IPS-18a (cell line): ENCODE measurements around the gene CAMSAP1.

ENCODE experiments used
- H3K27ac ChIP-seq: one replicate; pipeline ENCODE4 v1.5.1; 2013; ENCODE audit warnings: low read length
- H3K27me3 ChIP-seq: one replicate; pipeline ENCODE4 v1.6.1; 2013; ENCODE audit warnings: mild to moderate bottlenecking, low read length; ENCODE audit not compliant: control insufficient read depth, insufficient read depth
- H3K36me3 ChIP-seq: one replicate; pipeline ENCODE4 v1.6.1; 2013; ENCODE audit warnings: low read depth, low read length; ENCODE audit not compliant: control insufficient read depth
- H3K4me1 ChIP-seq: one replicate; pipeline ENCODE4 v1.6.1; 2013; ENCODE audit warnings: low read depth, low read length; ENCODE audit not compliant: control insufficient read depth
- H3K4me3 ChIP-seq: one replicate; pipeline ENCODE4 v1.5.1; 2013; ENCODE audit warnings: low read length
- H3K9ac ChIP-seq: one replicate; pipeline ENCODE4 v1.6.1; 2013; ENCODE audit warnings: mild to moderate bottlenecking, low read length, moderate library complexity
- H3K9me3 ChIP-seq: one replicate; pipeline ENCODE4 v1.6.1; 2013; ENCODE audit warnings: low read depth, low read length; ENCODE audit not compliant: control insufficient read depth

CAMSAP1 gene

DNA sequence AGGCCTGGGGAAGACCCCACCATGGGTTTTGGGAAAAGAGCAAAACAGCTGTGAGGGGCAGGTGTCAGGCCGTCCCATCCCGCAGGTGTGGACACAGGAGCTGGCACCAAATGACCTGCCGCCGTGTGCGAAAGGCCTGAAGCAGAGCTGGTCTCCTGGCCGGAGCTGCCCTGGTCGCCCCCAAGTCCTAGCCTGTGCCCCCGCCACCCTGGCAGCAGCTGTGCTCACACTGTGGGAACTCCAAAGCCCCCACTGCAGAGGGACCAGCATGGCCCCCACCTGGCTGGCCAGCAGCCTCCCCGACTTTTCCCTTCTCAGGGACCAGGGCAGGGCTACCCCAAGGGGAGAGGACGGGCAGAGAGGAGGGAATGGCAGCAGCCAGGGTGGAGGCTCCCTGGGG lies 117.0 kb downstream of the CAMSAP1 start:
- H3K36me3 ChIP-seq: no peaks in the 10 kb centered on the region
- H3K4me3 ChIP-seq: no peak overlapping the region
- no peaks in the 10 kb centered on the region for H3K27me3 ChIP-seq

DNA sequence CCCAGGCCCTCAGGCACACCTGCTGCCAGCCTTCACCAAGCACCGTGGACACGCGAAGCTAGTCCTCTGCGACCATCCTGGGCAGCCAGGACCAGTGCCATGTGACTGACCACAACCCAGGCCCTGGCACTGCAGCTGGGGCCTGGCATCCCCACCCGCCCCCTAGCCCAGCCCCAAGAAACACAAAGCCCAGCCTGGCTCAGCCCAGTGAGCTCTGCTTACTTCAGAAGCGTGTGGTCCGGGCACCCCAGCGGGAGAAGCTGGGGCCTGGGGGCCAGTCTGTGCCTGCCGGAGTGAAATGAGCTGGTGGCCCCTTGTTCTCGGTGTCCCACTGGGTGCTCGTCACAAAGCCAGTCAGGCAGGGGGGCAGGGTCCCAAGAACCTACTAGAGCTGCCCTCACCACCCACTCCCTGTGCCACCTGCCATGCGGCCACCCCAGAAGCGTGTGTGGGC lies 117.5 kb downstream of the CAMSAP1 start:
- H3K4me3 ChIP-seq: no peak overlapping the region

More for the DNA sequence above, 117.0 kb downstream of the CAMSAP1 start:
- Histone ChIP-seq H3K9ac (no peak overlapping the region), H3K9me3 (no peaks in the 10 kb centered on the region), H3K27ac (no peak overlapping the region), H3K4me1 (no peaks in the 10 kb centered on the region)

DNA sequence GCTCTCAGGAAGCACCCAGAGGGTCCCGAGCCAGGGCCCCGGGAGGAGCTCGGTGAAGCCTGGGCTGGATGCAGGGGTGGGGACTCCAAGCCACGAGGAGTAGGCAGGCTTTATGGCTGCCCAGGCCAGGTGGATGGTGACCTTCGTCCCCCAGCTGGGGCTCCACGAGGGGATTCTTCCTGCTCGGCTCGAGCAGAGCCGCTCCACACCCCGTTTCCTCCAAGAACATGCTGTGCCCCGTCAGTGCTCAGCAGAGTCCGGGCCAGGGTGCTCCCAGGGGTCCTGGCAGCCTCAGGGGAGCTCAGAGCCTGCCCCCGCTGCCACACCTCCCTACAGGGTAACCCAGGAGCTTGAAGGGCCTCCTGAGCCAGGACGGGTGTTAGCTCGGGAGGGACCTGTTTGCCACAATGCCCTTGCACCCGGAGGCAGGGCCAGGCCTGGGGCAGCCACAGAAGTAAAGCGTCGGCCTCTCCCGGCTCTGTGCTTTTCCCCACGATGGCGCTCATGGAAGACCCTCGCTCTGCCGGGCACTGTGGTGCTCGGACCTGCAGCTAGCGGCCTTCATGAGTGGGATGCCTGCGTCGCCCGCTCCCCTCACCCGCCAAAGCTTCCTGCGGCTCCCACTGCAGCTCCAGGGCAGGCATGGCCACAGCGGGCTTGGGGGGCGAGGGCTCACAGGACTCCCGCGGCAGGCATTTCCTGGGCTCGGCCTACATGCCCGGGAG lies 118.6 kb downstream of the CAMSAP1 start:
- no peaks in the 10 kb centered on the region for H3K27me3 ChIP-seq
- no peaks in the 10 kb centered on the region for H3K36me3 ChIP-seq
- no peak overlapping the region for H3K27ac ChIP-seq
- H3K9me3 ChIP-seq: no peaks in the 10 kb centered on the region
- no peak overlapping the region for H3K9ac ChIP-seq
- no peak overlapping the region for H3K4me3 ChIP-seq
- no peaks in the 10 kb centered on the region for H3K4me1 ChIP-seq

More for the DNA sequence above, 117.5 kb downstream of the CAMSAP1 start:
- Histone ChIP-seq H3K27ac (no peak overlapping the region), H3K9me3 (no peaks in the 10 kb centered on the region), H3K4me1 (no peaks in the 10 kb centered on the region), H3K36me3 (no peaks in the 10 kb centered on the region), H3K27me3 (no peaks in the 10 kb centered on the region), H3K9ac (no peak overlapping the region)

DNA sequence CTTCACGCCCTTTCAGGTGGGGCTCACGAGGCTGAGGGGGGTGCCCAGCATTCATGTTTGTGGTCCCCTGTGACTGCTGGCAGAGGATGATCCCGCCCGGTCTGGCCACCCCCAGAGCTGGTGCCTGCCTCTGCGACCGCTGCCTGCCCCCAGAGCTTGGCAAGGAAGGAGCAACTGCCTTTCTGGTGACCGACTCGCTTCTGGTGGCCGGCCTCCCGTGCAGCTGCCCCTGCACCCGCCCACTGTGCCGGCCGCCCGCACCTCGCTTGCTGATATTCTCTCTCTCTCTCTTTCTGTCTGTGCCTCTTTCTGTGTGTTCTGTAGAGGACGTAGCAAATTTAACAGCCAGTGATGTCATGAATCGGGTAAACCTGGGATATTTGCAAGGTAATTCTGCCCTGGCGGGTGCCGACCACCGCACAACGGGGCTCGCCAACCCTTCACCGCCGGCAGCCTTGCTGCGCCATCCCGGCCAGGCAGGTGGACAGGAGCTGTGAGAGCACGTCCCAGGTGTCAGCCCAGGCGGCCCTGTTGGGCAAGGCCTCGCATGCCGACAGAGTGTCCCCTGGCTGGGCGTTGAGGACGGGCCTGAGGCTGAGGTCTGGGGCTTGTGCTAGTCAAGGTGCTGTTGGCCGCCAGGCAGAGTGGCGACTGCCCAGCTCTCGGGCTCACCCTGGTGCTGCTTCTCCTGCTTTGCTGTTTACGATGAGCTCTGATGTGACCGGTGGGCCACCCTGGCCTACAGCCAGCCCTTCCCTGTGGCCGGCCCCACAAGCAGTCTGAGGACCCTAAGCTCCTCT lies 119.4 kb downstream of the CAMSAP1 start:
- no peaks in the 10 kb centered on the region for H3K27me3 ChIP-seq

GRCh38 chr9:135787317-135787716 lies 120.0 kb downstream of the CAMSAP1 start:
- Histone ChIP-seq H3K4me3 (no peak overlapping the region), H3K36me3 (no peaks in the 10 kb centered on the region), H3K27ac (no peak overlapping the region), H3K9ac (no peak overlapping the region), H3K4me1 (no peaks in the 10 kb centered on the region), H3K9me3 (no peaks in the 10 kb centered on the region), H3K27me3 (no peaks in the 10 kb centered on the region)

More for the DNA sequence above, 119.4 kb downstream of the CAMSAP1 start:
- H3K9ac ChIP-seq: no peak overlapping the region
- no peak overlapping the region for H3K4me3 ChIP-seq
- H3K36me3 ChIP-seq: no peaks in the 10 kb centered on the region
- H3K27ac ChIP-seq: no peak overlapping the region
- no peaks in the 10 kb centered on the region for H3K4me1 ChIP-seq
- no peaks in the 10 kb centered on the region for H3K9me3 ChIP-seq

DNA sequence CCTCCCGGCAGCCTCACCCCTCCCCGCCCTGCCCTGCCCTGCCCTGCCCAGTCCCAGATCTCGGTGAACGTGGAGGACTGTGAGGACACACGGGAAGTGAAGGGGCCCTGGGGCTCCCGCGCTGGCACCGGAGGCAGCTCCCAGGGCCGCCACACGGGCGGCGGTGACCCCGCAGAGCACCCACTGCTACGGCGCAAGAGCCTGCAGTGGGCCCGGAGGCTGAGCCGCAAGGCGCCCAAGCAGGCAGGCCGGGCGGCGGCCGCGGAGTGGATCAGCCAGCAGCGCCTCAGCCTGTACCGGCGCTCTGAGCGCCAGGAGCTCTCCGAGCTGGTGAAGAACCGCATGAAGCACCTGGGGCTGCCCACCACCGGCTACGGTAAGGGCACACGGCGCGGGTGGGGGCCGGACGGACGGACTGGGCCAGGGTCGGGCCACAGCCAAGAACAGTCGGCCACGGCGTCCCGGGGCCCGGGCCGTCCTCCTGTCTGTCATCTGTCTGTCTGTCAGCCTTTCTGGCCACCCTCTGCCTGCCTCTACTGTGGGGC lies 121.1 kb downstream of the CAMSAP1 start:
- H3K9me3 ChIP-seq: no peaks in the 10 kb centered on the region
- H3K4me3 ChIP-seq: no peak overlapping the region
- no peaks in the 10 kb centered on the region for H3K4me1 ChIP-seq
- no peaks in the 10 kb centered on the region for H3K36me3 ChIP-seq
- no peak overlapping the region for H3K9ac ChIP-seq
- no peak overlapping the region for H3K27ac ChIP-seq
- H3K27me3 ChIP-seq: no peaks in the 10 kb centered on the region

DNA sequence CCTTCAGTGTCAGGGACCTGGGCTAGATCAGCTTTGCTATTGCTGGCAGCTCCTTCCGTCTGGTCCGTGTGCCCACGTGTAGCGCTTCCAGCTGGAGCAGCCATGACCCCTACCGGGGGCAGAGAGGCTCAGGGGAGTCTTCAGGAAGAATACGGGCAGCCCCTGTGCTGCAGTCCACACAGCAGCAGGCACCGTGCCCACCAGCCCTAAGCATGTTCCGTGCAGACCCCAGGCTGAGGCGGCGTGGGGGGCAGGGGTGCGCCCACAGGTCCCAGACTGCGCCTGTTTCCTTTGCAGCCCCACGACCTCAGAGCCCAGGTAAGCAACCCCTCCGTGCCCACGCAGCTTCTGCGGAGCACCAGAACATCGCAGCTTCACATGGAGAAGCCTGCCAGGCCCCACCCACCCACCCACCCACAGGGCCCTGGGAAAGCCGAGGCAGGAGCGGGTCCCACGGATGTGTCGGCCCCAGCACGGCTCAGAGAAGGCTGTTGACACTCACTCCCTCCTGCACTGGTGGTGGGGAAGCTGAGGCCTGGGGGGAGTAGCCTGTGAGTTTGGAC lies 122.3 kb downstream of the CAMSAP1 start:
- H3K27ac ChIP-seq: no peak overlapping the region
- H3K36me3 ChIP-seq: no peaks in the 10 kb centered on the region
- H3K4me3 ChIP-seq: no peak overlapping the region
- no peaks in the 10 kb centered on the region for H3K9me3 ChIP-seq
- H3K4me1 ChIP-seq: no peaks in the 10 kb centered on the region
- no peaks in the 10 kb centered on the region for H3K27me3 ChIP-seq
- no peak overlapping the region for H3K9ac ChIP-seq

DNA sequence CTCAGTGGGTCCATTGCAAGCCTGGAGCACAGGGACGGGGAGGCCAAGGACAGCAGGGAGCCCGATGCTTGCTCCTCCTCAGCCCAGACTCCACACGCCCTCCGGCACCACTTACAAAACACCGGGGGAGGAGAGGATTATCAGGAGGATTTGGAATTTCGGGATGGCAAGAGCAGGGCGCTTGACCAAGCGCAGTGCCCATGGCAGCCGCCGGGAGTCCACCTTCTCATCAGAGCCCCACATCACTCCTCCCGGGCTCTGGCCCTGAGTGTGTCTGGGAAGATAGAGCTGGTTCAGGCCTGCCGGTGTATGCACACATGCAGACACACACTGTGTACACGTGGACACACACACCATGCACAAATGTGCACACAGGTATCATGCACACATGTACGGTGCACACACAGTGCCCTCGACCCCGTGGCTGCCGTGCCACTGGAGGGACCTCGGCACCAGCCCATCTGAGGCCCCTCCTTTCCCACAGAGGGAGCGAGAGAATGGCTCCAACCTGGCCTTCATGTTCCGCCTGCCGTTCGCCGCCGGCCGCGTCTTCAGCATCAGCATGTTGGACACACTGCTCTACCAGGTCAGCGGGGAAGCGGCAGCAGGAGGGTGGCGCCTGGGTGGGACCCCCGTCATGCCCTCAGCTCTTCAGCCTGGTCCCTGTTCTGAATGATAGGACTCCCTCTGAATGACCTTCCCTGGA lies 123.7 kb downstream of the CAMSAP1 start:
- Histone ChIP-seq H3K4me3 (no peak overlapping the region), H3K9me3 (no peaks in the 10 kb centered on the region)

DNA sequence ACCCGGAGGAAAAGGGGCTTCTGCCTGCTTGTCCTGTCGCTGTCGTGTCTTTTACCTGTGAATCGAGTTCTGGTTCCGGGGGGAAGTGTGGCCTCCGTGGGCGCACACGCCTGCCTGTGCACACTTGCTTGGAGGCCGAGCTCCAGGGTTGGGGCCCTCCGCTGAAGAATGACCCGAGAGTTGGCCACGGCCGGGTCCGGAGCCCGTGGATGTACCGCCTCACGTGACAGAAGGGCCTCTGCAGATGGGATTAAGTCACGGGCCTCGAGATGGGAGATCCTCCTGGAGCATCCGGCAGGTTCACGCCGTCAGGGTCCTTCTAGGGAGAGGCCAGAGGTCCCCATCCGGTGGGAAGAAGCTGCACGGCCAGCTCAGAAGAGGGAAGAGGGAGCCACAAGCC lies 124.4 kb downstream of the CAMSAP1 start:
- H3K9ac ChIP-seq: no peak overlapping the region
- no peak overlapping the region for H3K27ac ChIP-seq
- H3K9me3 ChIP-seq: no peaks in the 10 kb centered on the region
- H3K4me3 ChIP-seq: no peak overlapping the region
- H3K36me3 ChIP-seq: no peaks in the 10 kb centered on the region
- no peaks in the 10 kb centered on the region for H3K27me3 ChIP-seq
- H3K4me1 ChIP-seq: no peaks in the 10 kb centered on the region

More for the DNA sequence above, 123.7 kb downstream of the CAMSAP1 start:
- Histone ChIP-seq H3K9ac (no peak overlapping the region), H3K27me3 (no peaks in the 10 kb centered on the region), H3K27ac (no peak overlapping the region), H3K4me1 (no peaks in the 10 kb centered on the region), H3K36me3 (no peaks in the 10 kb centered on the region)

DNA sequence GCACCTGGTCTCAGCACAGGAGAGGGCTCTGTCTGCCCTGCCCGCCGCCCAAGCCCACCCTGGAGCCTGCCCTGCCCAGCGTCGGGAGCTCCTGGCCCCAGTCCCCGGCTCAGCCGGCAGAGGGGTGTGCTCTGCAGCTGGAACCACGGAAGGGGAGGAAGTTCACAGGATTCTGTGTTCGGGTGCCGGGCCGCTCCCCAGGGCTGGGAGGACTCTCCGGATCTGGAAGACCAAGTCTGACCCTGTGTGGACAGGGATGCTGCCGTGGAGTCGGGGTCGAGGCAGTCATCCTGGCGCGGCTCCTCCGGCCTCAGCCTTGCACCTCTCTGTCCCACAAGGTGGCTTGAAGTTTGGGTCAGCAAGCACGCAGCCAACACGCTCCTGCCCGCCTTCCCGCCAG lies 126.7 kb downstream of the CAMSAP1 start:
- H3K27me3 ChIP-seq: no peaks in the 10 kb centered on the region
- H3K36me3 ChIP-seq: no peaks in the 10 kb centered on the region
- H3K9ac ChIP-seq: no peak overlapping the region
- no peaks in the 10 kb centered on the region for H3K9me3 ChIP-seq
- H3K4me1 ChIP-seq: no peaks in the 10 kb centered on the region
- H3K4me3 ChIP-seq: no peak overlapping the region
- H3K27ac ChIP-seq: no peak overlapping the region

GRCh38 chr9:135780086-135780485 lies 127.3 kb downstream of the CAMSAP1 start:
- Histone ChIP-seq H3K27ac (no peak overlapping the region), H3K27me3 (no peaks in the 10 kb centered on the region), H3K4me1 (no peaks in the 10 kb centered on the region), H3K9ac (no peak overlapping the region), H3K4me3 (no peak overlapping the region), H3K9me3 (no peaks in the 10 kb centered on the region), H3K36me3 (no peaks in the 10 kb centered on the region)
